GM12801 (cell line): ENCODE data around the gene ZNF669.

Source experiments
- TF ChIP-seq, protein P1 (sequence below): IDR thresholded peaks from one replicate; pipeline ENCODE4 v1.5.1; 2011; ENCODE audit warnings: control low read depth; ENCODE audit not compliant: insufficient read length; ENCODE audit errors: extremely low read depth

ZNF669 gene

DNA sequence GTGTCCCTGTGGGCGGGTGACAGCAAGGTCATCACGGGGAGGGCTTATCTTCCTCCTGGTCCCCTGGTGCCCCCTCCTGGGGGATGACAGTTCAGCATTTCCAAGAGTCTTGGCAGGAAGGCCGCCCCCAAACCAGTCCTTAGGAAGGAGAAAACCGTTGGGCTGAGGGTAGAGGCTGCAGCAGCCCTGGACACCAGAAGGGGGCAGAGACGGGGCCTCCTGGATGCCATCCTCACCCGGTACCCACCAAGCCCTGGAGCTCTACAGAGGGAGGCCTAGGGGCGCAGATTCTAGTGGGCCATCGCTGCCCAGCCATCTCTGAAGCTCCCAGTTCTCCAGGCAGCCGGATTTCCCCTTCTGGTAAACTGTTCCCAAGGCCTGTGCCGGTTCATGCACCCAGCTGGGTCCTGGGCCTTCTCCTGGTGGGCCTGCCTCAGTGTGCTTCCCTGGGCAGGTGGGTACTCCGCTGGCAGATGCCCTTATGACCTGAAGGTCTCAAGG lies 14.8 kb upstream of the ZNF669 start:
- TF ChIP-seq, protein P1, sequence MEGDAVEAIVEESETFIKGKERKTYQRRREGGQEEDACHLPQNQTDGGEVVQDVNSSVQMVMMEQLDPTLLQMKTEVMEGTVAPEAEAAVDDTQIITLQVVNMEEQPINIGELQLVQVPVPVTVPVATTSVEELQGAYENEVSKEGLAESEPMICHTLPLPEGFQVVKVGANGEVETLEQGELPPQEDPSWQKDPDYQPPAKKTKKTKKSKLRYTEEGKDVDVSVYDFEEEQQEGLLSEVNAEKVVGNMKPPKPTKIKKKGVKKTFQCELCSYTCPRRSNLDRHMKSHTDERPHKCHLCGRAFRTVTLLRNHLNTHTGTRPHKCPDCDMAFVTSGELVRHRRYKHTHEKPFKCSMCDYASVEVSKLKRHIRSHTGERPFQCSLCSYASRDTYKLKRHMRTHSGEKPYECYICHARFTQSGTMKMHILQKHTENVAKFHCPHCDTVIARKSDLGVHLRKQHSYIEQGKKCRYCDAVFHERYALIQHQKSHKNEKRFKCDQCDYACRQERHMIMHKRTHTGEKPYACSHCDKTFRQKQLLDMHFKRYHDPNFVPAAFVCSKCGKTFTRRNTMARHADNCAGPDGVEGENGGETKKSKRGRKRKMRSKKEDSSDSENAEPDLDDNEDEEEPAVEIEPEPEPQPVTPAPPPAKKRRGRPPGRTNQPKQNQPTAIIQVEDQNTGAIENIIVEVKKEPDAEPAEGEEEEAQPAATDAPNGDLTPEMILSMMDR, result no peak

DNA sequence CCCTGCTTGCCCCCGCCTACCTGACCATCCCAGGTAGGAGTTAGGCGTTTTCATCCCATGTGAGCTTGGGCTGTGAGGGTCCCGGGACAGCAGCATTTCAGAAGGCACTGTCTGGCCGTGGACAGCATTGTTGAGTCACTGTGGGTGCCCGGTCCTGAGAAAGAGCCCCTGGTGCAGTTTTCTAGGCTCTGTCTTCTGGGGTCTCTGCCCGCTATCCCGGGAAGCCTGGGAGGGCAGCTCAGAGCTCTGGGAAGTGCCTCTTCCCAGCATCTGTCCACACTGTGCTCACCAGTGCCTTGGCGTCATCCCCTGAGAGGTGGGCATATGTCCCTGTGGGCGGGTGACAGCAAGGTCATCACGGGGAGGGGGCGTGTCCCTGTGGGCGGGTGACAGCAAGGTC lies 11.4 kb upstream of the ZNF669 start:
- TF ChIP-seq, protein P1, result no peak

DNA sequence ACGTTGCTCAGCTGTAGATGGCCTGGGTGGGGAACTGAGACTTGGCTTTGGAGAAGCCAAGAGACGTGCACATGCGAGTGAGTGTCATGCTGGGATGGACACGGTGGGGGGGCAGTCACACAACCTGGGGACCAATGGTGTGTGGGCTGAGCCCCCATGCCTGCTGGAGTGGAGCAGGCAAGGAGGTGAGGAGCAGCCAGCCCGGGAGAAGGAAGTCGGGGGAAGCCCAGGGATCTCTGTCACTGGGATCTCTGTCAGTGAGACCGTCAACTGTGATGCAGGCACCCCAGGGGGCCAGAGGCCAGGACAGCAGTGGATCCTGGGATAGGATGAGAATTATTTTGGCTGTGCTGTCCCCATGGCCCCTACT lies 11.0 kb upstream of the ZNF669 start:
- TF ChIP-seq, protein P1, result no peak

DNA sequence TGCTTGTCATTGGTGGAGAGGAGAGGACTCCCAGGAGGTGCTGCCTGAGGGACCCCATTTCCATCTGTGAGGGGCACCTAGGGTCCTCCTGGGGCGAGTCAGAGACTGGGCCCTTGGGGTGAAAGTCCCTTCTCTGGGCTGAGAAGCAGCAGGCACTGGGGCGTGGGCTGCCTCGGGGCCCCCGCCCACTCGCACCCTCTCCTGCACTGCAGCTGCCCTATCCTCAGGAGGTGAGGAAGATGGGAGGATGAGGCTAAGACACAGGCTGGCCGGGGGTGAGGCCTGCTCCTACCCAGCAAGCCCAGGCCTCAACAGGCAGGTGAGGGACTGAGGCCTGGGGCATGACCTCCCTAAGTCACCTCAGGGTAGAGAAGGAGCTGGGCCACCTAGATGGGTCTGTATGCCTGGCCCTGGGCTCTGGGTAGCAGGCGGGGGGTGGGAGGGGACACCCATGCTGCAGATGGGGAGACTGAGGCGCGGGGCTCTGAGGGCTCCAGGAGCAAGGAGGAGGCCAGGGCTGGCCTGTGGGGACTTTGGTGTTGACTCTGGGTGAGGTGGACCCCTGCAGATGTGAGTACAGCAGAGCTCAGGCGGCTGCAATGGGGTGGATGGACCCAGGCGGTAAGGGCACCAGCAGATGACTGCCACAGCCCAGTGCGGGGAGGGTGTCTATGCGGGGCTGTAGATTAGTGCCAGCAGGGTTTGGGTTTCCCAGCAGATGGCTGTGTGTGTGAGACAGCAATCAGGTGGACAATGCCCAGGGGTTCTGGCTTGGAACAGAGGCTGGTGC lies 10.4 kb upstream of the ZNF669 start:
- TF ChIP-seq, protein P1, result no peak

DNA sequence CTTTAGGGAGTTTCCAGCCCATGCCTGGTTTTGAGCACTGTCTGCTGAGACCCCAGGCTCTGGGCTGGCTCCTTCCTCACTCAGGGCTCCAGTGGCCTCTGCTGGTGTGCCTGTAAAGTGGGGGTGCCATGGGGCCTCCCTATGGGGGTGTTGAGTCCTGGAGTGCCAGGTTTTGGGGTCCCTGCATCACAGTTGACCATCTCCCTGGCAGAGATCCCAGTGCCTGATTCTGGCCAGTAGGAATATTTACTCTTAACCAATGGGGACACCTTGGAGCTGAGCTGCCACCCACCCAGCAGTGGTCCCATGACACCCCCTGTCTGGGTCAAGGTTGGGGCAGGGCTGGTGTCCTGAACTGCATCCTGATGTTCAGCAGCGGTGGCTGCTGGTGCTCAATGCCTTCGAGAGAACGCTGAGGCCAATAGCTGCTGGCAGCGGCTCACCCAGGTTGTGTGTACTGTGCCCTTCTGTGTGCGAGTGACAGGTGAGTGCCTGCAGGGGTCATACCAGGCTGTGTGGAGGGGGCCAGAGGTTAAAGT lies 9.6 kb upstream of the ZNF669 start:
- TF ChIP-seq, protein P1, result no peak

DNA sequence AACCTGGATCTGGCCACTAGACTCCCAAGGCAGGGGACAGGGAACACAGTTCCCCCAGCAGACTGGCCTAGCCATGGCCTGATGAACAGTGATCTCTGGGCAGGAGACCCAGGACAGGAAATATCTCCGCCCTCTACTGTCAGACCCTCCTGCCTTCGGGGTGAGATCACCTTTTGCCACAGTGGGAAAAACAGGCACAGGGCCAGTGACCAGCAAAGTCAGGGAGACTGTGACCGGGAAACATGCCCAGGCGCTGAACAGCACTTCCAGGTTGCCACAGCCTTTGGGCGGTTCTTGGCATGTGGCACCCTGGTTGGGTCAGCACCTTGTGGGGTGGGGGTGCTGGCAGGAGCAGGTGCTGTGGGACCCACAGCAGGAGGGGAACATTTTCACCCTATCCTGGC lies 8.9 kb upstream of the ZNF669 start:
- TF ChIP-seq, protein P1, result no peak

DNA sequence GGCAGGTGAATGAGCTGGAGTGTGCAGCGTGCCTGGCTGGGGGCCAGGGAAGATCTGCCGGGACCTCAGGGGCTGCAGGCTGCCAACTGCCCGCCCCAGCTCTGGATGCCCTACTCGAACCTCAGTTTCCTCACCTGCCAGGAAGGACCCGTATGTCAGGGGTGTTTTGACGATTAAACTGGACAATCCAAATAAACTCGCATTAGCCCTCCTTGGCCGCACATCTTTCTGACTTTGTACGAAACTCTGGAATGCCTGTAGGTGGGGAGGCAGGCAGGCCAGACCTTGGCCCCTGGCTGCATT lies 8.3 kb upstream of the ZNF669 start:
- TF ChIP-seq, protein P1, result no peak
